ENCODE measurements around the gene ATP8A2. TPM values are rescaled to one million over a fixed set of nuclear protein-coding genes. Genes with fewer than 3 reads are reported as not detected.
A peak's percentile ranks its signal among the peaks of the same experiment; 100 is the strongest.

ATP8A2 gene
- total RNA-seq, 5 donors from 2014 or later (not counting 1 experiment from before 2014, with no cell fraction given): 0.39 to 0.85 (median 0.73) TPM

- Histone ChIP-seq H3K36me3 (ENCODE audit: control insufficient read depth in 2 of 2, extremely low read depth in 1 of 2, insufficient read depth in 1 of 2, low read length in 1 of 2) (no peaks in the 10 kb centered on the region), H3K4me1 (ENCODE audit: control insufficient read depth in 1 of 2, extremely low read depth in 1 of 2, insufficient read depth in 2 of 2, low read length in 2 of 2) (no peaks in the 10 kb centered on the region), H3K9me3 (no peaks in the 10 kb centered on the region), H3K27me3 (replicated peaks in 1 of 2; ENCODE audit: control insufficient read depth in 2 of 2, extremely low read depth in 1 of 2, insufficient read depth in 2 of 2, low read length in 1 of 2) (no peaks in the 10 kb centered on the region), H3K27ac (ENCODE audit: low read length) (no peak overlapping the region), H3K4me3 (ENCODE audit: control insufficient read depth in 1 of 2, extremely low read depth in 1 of 2, low read length in 1 of 2) (no peak overlapping the region)
- Mint-ChIP-seq H3K27me3 (no peaks in the 10 kb centered on the region), H3K9me3 (no peaks in the 10 kb centered on the region), H3K27ac (no peak overlapping the region), H3K4me1 (no peaks in the 10 kb centered on the region), H3K4me3 (no peak overlapping the region), H3K36me3 (no peaks in the 10 kb centered on the region)
- ChIA-PET POLR2A (no interaction called here), CTCF (interaction anchor here in 1 of 2 donors (1.4 kb wide), 1 partner anchor 61 kb away, joined by 6 read pairs; no protein-coding TSS in a partner anchor)
- WGBS (ENCODE audit: insufficient coverage): 80% methylated on average over 6 of the region's 7 CpGs
- DNase-seq: no peak
- no peak for ATAC-seq (replicated peaks in 1 of 4)
Observed at GRCh38 chr13:25929816-25930215, 558.0 kb downstream of the ATP8A2 start.

- Mint-ChIP-seq H3K9me3 (no peaks in the 10 kb centered on the region), H3K27me3 (no peaks in the 10 kb centered on the region), H3K4me3 (no peak overlapping the region), H3K4me1 (no peaks in the 10 kb centered on the region), H3K27ac (no peak overlapping the region), H3K36me3 (no peaks in the 10 kb centered on the region)
- CTCF ChIA-PET: interaction anchor here in 1 of 2 donors (1.4 kb wide), 1 partner anchor 62 kb away, joined by 6 read pairs; no protein-coding TSS in a partner anchor
- no peaks in the 10 kb centered on the region for H3K27me3 ChIP-seq (replicated peaks in 1 of 2; ENCODE audit: control insufficient read depth in 2 of 2, extremely low read depth in 1 of 2, insufficient read depth in 2 of 2, low read length in 1 of 2)
- H3K9me3 ChIP-seq: no peaks in the 10 kb centered on the region
- ATAC-seq (replicated peaks in 1 of 4) (no peak), DNase-seq (no peak)
- no peaks in the 10 kb centered on the region for H3K36me3 ChIP-seq (ENCODE audit: control insufficient read depth in 2 of 2, extremely low read depth in 1 of 2, insufficient read depth in 1 of 2, low read length in 1 of 2)
- no peaks in the 10 kb centered on the region for H3K4me1 ChIP-seq (ENCODE audit: control insufficient read depth in 1 of 2, extremely low read depth in 1 of 2, insufficient read depth in 2 of 2, low read length in 2 of 2)
- H3K27ac ChIP-seq (ENCODE audit: low read length): no peak overlapping the region
- no peak overlapping the region for H3K4me3 ChIP-seq (ENCODE audit: control insufficient read depth in 1 of 2, extremely low read depth in 1 of 2, low read length in 1 of 2)
- POLR2A ChIA-PET: no interaction called here
- WGBS (ENCODE audit: insufficient coverage): 80% methylated on average over 5 of the region's 6 CpGs
Observed at GRCh38 chr13:25930653-25931052, 558.9 kb downstream of the ATP8A2 start.

- Histone ChIP-seq H3K4me3 (ENCODE audit: control insufficient read depth in 1 of 2, extremely low read depth in 1 of 2, low read length in 1 of 2) (no peak overlapping the region), H3K27ac (ENCODE audit: low read length) (no peak overlapping the region), H3K4me1 (ENCODE audit: control insufficient read depth in 1 of 2, extremely low read depth in 1 of 2, insufficient read depth in 2 of 2, low read length in 2 of 2) (no peaks in the 10 kb centered on the region), H3K27me3 (replicated peaks in 1 of 2; ENCODE audit: control insufficient read depth in 2 of 2, extremely low read depth in 1 of 2, insufficient read depth in 2 of 2, low read length in 1 of 2) (no peaks in the 10 kb centered on the region), H3K36me3 (ENCODE audit: control insufficient read depth in 2 of 2, extremely low read depth in 1 of 2, insufficient read depth in 1 of 2, low read length in 1 of 2) (no peaks in the 10 kb centered on the region), H3K9me3 (no peaks in the 10 kb centered on the region)
- H3K4me3 Mint-ChIP-seq: no peak overlapping the region
- no peaks in the 10 kb centered on the region for H3K27me3 Mint-ChIP-seq
- no peaks in the 10 kb centered on the region for H3K9me3 Mint-ChIP-seq
- WGBS (ENCODE audit: insufficient coverage): 60% methylated on average over 1 of the region's 1 CpG
- DNase-seq (no peak), ATAC-seq (replicated peaks in 1 of 4) (no peak)
- CTCF ChIA-PET: no interaction called here
- no peaks in the 10 kb centered on the region for H3K36me3 Mint-ChIP-seq
- no peaks in the 10 kb centered on the region for H3K4me1 Mint-ChIP-seq
- POLR2A ChIA-PET: interaction anchor here in 1 of 2 donors (0.5 kb wide), 1 partner anchor 51 kb away, joined by 5 read pairs; no protein-coding TSS in a partner anchor
- no peak overlapping the region for H3K27ac Mint-ChIP-seq
Observed at GRCh38 chr13:25932365-25932764, 560.6 kb downstream of the ATP8A2 start.

GRCh38 chr13:25933520-25933919 lies 561.7 kb downstream of the ATP8A2 start:
- CTCF ChIA-PET: interaction anchor here in 1 of 2 donors (0.6 kb wide), 1 partner anchor 165 kb away, joined by 4 read pairs; no protein-coding TSS in a partner anchor
- Histone ChIP-seq H3K27ac (ENCODE audit: low read length) (no peak overlapping the region), H3K36me3 (ENCODE audit: control insufficient read depth in 2 of 2, extremely low read depth in 1 of 2, insufficient read depth in 1 of 2, low read length in 1 of 2) (no peaks in the 10 kb centered on the region), H3K4me1 (ENCODE audit: control insufficient read depth in 1 of 2, extremely low read depth in 1 of 2, insufficient read depth in 2 of 2, low read length in 2 of 2) (no peaks in the 10 kb centered on the region), H3K27me3 (replicated peaks in 1 of 2; ENCODE audit: control insufficient read depth in 2 of 2, extremely low read depth in 1 of 2, insufficient read depth in 2 of 2, low read length in 1 of 2) (no peaks in the 10 kb centered on the region), H3K9me3 (no peaks in the 10 kb centered on the region), H3K4me3 (ENCODE audit: control insufficient read depth in 1 of 2, extremely low read depth in 1 of 2, low read length in 1 of 2) (no peak overlapping the region)
- Mint-ChIP-seq H3K4me1 (no peaks in the 10 kb centered on the region), H3K9me3 (no peaks in the 10 kb centered on the region), H3K36me3 (no peaks in the 10 kb centered on the region), H3K27me3 (no peaks in the 10 kb centered on the region), H3K4me3 (no peak overlapping the region), H3K27ac (no peak overlapping the region)
- POLR2A ChIA-PET: no interaction called here
- 95% methylated on average over 2 of the region's 4 CpGs for WGBS (ENCODE audit: insufficient coverage)
- no peak for ATAC-seq (replicated peaks in 1 of 4)
- no peak for DNase-seq

GRCh38 chr13:25934127-25934526 lies 562.4 kb downstream of the ATP8A2 start:
- Mint-ChIP-seq H3K4me3 (no peak overlapping the region), H3K9me3 (peaks cover 0 to under 1% (median 0%) of the 10 kb centered on the region in 3 donors), H3K27me3 (no peaks in the 10 kb centered on the region), H3K36me3 (no peaks in the 10 kb centered on the region), H3K27ac (no peak overlapping the region), H3K4me1 (no peaks in the 10 kb centered on the region)
- no peak for ATAC-seq (replicated peaks in 1 of 4)
- Histone ChIP-seq H3K27ac (ENCODE audit: low read length) (no peak overlapping the region), H3K36me3 (ENCODE audit: control insufficient read depth in 2 of 2, extremely low read depth in 1 of 2, insufficient read depth in 1 of 2, low read length in 1 of 2) (no peaks in the 10 kb centered on the region), H3K27me3 (replicated peaks in 1 of 2; ENCODE audit: control insufficient read depth in 2 of 2, extremely low read depth in 1 of 2, insufficient read depth in 2 of 2, low read length in 1 of 2) (no peaks in the 10 kb centered on the region), H3K4me3 (ENCODE audit: control insufficient read depth in 1 of 2, extremely low read depth in 1 of 2, low read length in 1 of 2) (no peak overlapping the region), H3K4me1 (ENCODE audit: control insufficient read depth in 1 of 2, extremely low read depth in 1 of 2, insufficient read depth in 2 of 2, low read length in 2 of 2) (no peaks in the 10 kb centered on the region), H3K9me3 (no peaks in the 10 kb centered on the region)
- 84% methylated on average over 4 of the region's 6 CpGs for WGBS (ENCODE audit: insufficient coverage)
- CTCF ChIA-PET: interaction anchor here in 1 of 2 donors (0.6 to 0.7 kb wide), 2 partner anchors 166 to 887 kb away, joined by 3 to 4 read pairs; no protein-coding TSS in a partner anchor
- no peak for DNase-seq
- POLR2A ChIA-PET: no interaction called here

- Mint-ChIP-seq H3K36me3 (no peaks in the 10 kb centered on the region), H3K27ac (peak overlapping the region in 1 of 2 donors; percentile 12), H3K4me3 (no peak overlapping the region), H3K9me3 (peaks cover 0 to 7% (median 0%) of the 10 kb centered on the region in 3 donors), H3K27me3 (no peaks in the 10 kb centered on the region), H3K4me1 (peaks cover 5 to 10% (median 5%) of the 10 kb centered on the region in 3 donors)
- Histone ChIP-seq H3K36me3 (ENCODE audit: control insufficient read depth in 2 of 2, extremely low read depth in 1 of 2, insufficient read depth in 1 of 2, low read length in 1 of 2) (no peaks in the 10 kb centered on the region), H3K4me3 (ENCODE audit: control insufficient read depth in 1 of 2, extremely low read depth in 1 of 2, low read length in 1 of 2) (no peak overlapping the region), H3K27me3 (replicated peaks in 1 of 2; ENCODE audit: control insufficient read depth in 2 of 2, extremely low read depth in 1 of 2, insufficient read depth in 2 of 2, low read length in 1 of 2) (no peaks in the 10 kb centered on the region), H3K9me3 (no peaks in the 10 kb centered on the region), H3K27ac (ENCODE audit: low read length) (no peak overlapping the region), H3K4me1 (ENCODE audit: control insufficient read depth in 1 of 2, extremely low read depth in 1 of 2, insufficient read depth in 2 of 2, low read length in 2 of 2) (peaks cover 0 to 8% of the 10 kb centered on the region in 2 experiments)
- DNase-seq (no peak), ATAC-seq (replicated peaks in 1 of 4) (no peak)
- POLR2A ChIA-PET: interaction anchor here in 1 of 2 donors (0.6 kb wide), 1 partner anchor 13 kb away, joined by 3 read pairs; no protein-coding TSS in a partner anchor
- 77% methylated on average over 23 of the region's 24 CpGs for WGBS (ENCODE audit: insufficient coverage)
- CTCF ChIA-PET: no interaction called here
Observed at GRCh38 chr13:25939961-25940687, 568.4 kb downstream of the ATP8A2 start.
